ENCODE measurements around the gene MTMR2.

GRCh38 chr11:95789506-95790122 lies 134.3 kb downstream of the MTMR2 start, which contains the start of gene FAM76B:
- TF ChIP-seq CTCF (IDR thresholded peaks at IDR 0.05) (peak in 2 of 4 experiments; percentile 5 to 19), POLR2A (IDR thresholded peaks at IDR 0.05) (peak; percentile 80), POLR2AphosphoS5 (IDR thresholded peaks at IDR 0.05) (peak; percentile 94)

Measured in prostate gland (tissue), 2 donors.